ENCODE data around the gene OR5F1. TPM values are rescaled to one million over a fixed set of nuclear protein-coding genes. Genes with fewer than 3 reads are reported as not detected.

The OR5F1 gene
- not detected for polyA plus RNA-seq (ENCODE audit: insufficient read length)

- no peak for DNase-seq (ENCODE audit: low read depth)
These were observed at the start of gene OR5F1 for GRCh38 chr11:55994525-55994924. Gene OR5F1 (minus strand): TSS chr11:55994625. CDS start chr11:55994625, 0 bp downstream.

GRCh38 chr11:56027354-56027753, 32.9 kb upstream of the OR5F1 start, which contains the start of gene OR5AS1:
Gene OR5AS1 (plus strand): TSS chr11:56027654. CDS start chr11:56030419, 2,765 bp downstream.
- no peak for DNase-seq (ENCODE audit: low read depth)

DNA sequence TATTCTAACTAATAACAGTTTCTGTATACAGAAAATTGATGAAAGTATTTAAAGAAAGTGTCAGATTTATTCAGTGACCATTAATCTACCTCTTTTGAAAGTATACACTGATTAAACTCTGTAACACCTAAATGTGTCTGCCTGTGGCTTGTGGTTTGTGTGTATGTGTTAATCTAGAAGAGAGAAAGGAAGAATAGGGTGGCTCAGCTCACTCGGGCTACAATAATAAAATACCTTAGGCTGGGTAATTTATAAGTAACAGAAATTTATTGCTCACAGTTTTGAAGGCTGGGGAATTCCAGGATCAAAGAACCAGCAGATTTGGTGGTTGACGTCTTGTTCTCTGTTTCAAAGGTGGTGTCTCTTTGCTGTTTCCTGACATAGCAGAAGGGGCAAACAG, 19.4 kb upstream of the OR5F1 start:
- DNase-seq (ENCODE audit: low read depth): no peak

DNA sequence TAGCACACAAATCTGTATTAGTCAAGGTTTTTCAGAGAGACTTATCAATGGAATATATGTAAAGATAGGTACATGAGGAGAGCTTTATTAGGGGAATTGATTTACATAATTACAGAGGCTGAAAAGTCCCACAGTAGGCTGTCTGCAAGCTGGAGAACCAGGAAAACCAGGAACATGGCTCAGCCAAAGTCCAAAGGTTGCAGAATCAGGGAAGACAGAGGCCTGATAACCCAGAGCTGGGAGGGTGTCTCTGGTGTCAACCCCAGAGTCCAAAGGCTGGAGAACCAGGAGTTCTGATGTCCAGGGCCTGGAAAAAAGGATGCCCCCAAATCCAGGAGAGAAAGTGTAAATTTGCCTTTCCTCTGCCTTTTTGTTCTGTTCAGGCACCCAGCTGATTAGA, 16.3 kb upstream of the OR5F1 start:
- DNase-seq (ENCODE audit: low read depth): no peak

- DNase-seq (ENCODE audit: low read depth): no peak
These were observed 23.5 kb downstream of the OR5F1 start for GRCh38 chr11:55970935-55971334.

GRCh38 chr11:55969845-55970244, 24.6 kb downstream of the OR5F1 start, which contains the start of gene OR10AG1:
Gene OR10AG1 (minus strand): TSS chr11:55969945. CDS start chr11:55969907, 38 bp downstream.
- no peak for DNase-seq (ENCODE audit: low read depth)

DNA sequence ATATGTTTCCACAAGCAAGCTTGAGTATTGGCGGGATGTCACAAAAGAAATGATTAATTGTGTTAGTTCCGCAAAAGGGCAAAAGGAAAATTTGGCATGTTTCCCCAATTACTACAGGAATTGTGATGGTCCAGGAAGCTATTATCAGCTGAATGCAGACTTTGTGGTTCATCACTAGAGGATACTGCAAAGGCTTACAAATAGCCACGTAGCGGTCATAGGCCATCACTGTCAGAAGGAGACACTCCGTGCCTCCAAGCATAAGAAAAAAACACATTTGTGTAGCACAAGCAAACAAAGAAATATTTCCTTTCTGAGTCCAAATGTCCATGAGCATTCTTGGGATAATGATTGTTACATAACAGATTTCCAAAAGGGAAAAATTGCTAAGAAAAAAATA, 26.5 kb downstream of the OR5F1 start:
- no peak for DNase-seq (ENCODE audit: low read depth)

- no peak for DNase-seq (ENCODE audit: low read depth)
These were observed 28.0 kb downstream of the OR5F1 start for GRCh38 chr11:55966391-55966790.

DNA sequence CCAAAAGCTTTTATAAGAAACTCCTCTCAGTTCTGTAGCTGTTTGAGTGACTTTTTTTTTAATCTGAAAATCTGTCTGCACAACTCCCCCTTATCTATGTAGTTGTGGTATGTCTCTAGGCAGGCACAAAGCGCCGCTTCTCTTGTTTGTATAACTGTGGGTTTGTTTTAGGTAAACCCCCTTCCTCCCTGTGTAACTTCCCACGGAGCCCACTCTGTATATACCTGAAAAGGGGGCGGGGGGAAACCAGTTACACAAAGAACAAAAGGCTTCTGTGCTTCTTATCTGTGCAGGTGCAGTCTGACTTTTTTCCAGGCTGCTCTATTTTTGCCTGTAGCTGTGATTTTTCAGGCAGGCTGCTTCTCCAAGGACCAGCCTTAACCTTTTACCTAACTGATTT, 37.9 kb downstream of the OR5F1 start:
- no peak for DNase-seq (ENCODE audit: low read depth)

DNA sequence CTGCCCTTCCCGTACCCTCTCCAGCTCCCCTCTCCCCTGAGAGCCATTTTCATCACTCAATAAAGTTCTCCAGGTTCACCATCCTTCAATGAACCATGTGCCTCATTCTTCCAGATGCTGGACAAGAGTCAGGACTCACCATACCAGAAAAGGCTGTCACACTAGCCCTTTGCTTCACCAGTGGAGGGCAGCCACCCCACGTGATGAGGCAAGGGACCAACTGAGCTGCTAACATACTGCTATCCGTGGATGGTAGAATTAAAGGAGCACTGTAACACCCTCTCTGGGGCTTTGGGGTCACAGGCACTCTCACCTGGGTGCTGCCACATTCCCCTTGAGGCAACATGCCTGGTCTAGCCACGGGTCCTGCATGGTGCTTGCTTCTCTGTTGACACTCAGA, 45.1 kb downstream of the OR5F1 start:
- no peak for DNase-seq (ENCODE audit: low read depth)

Other genes starting within 250 kb of the OR5F1 start
- gene OR5D13, start 221.2 kb downstream of the OR5F1 start, polyA plus RNA-seq (ENCODE audit: insufficient read length): not detected
- not detected for gene OR5D14, start 199.1 kb downstream of the OR5F1 start, polyA plus RNA-seq (ENCODE audit: insufficient read length)
- gene OR5L1, start 183.3 kb downstream of the OR5F1 start, polyA plus RNA-seq (ENCODE audit: insufficient read length): not detected
- not detected for gene OR5D18, start 175.0 kb downstream of the OR5F1 start, polyA plus RNA-seq (ENCODE audit: insufficient read length)
- not detected for gene OR5L2, start 167.4 kb downstream of the OR5F1 start, polyA plus RNA-seq (ENCODE audit: insufficient read length)
- gene OR5D16, start 155.9 kb downstream of the OR5F1 start, polyA plus RNA-seq (ENCODE audit: insufficient read length): not detected
- not detected for gene TRIM51, start 111.3 kb downstream of the OR5F1 start, polyA plus RNA-seq (ENCODE audit: insufficient read length)
- not detected for gene OR5W2, start 80.0 kb downstream of the OR5F1 start, polyA plus RNA-seq (ENCODE audit: insufficient read length)
- gene OR5I1, start 58.2 kb downstream of the OR5F1 start, polyA plus RNA-seq (ENCODE audit: insufficient read length): not detected
- not detected for gene OR10AG1, start 24.7 kb downstream of the OR5F1 start, polyA plus RNA-seq (ENCODE audit: insufficient read length)
- gene OR5AS1, start 33.0 kb upstream of the OR5F1 start, polyA plus RNA-seq (ENCODE audit: insufficient read length): 0.01 TPM
- not detected for gene OR8I2, start 98.7 kb upstream of the OR5F1 start, polyA plus RNA-seq (ENCODE audit: insufficient read length)
- gene OR8H2, start 109.1 kb upstream of the OR5F1 start, polyA plus RNA-seq (ENCODE audit: insufficient read length): 0.08 TPM
- not detected for gene OR8H3, start 127.7 kb upstream of the OR5F1 start, polyA plus RNA-seq (ENCODE audit: insufficient read length)
- not detected for gene OR8J3, start 145.6 kb upstream of the OR5F1 start, polyA plus RNA-seq (ENCODE audit: insufficient read length)
- gene OR8K5, start 165.7 kb upstream of the OR5F1 start, polyA plus RNA-seq (ENCODE audit: insufficient read length): not detected
- gene OR5J2, start 182.0 kb upstream of the OR5F1 start, polyA plus RNA-seq (ENCODE audit: insufficient read length): not detected
- gene OR5T2, start 239.6 kb upstream of the OR5F1 start, polyA plus RNA-seq (ENCODE audit: insufficient read length): not detected

Data from forelimb muscle (tissue), 1 donor.